Upper lobe of left lung (tissue), 6 donors: ENCODE measurements around the gene ASTL. TPM values are rescaled to one million over a fixed set of nuclear protein-coding genes. Genes with fewer than 3 reads are reported as not detected.

Source experiments
- ATAC-seq, 2 donors: fragments of 200-7000 bp; cut with Tn5 transposase; one replicate each; pipeline ENCODE4 v1.9.1; 2022; ENCODE audit warnings: mild to moderate bottlenecking in 2 of 2, moderate library complexity in 2 of 2; ENCODE audit not compliant: low FRiP score in 2 of 2
- DNase-seq, 2 donors: peaks; one replicate each; pipeline ENCODE4 v3.0.0-alpha.2; 2019 to 2020
- H3K27ac ChIP-seq, 4 donors: fragments of 200-600 bp; sonication (generic); one replicate each; pipeline ENCODE4 v1.5.1; 2016 to 2019
- H3K27me3 ChIP-seq, 4 donors: fragments of 200-600 bp; sonication (generic); one replicate each; pipeline ENCODE4 v1.5.1; 2017 to 2019
- H3K36me3 ChIP-seq, 4 donors: fragments of 200-600 bp; sonication (generic); one replicate each; pipeline ENCODE4 v1.5.1; 2016 to 2019
- H3K4me1 ChIP-seq, 4 donors: fragments of 200-600 bp; sonication (generic); one replicate each; pipeline ENCODE4 v1.5.1; 2018 to 2019
- H3K4me3 ChIP-seq, 4 donors: fragments of 200-600 bp; sonication (generic); one replicate each; pipeline ENCODE4 v1.5.1; 2017 to 2019; ENCODE audit warnings: mild to moderate bottlenecking in 2 of 4, moderate library complexity in 1 of 4
- H3K9me3 ChIP-seq, 4 donors: fragments of 200-600 bp; sonication (generic); one replicate each; pipeline ENCODE4 v1.5.1; 2018 to 2019
- CTCF ChIP-seq, 6 experiments: fragments of 450-650 bp in 4 of 6; fragments of 200-600 bp in 2 of 6; sonication (generic) in 2 of 6; IDR thresholded peaks; one replicate each; pipeline ENCODE4 v1.5.1; 2016 to 2019; ENCODE audit warnings: antibody characterized with exemption in 6 of 6
- EP300 ChIP-seq, 4 donors: sonication (generic); formaldehyde crosslinking; IDR thresholded peaks; one replicate each; pipeline ENCODE4 v1.5.1; 2017; ENCODE audit warnings: antibody characterized with exemption in 4 of 4, control low read depth in 2 of 4
- POLR2A ChIP-seq, 4 donors: fragments of 450-650 bp; IDR thresholded peaks; one replicate each; pipeline ENCODE4 v1.5.1; 2016 to 2017; ENCODE audit warnings: antibody characterized with exemption in 4 of 4, mild to moderate bottlenecking in 2 of 4
- POLR2AphosphoS5 ChIP-seq, 2 donors: sonication (generic); formaldehyde crosslinking; IDR thresholded peaks; one replicate each; pipeline ENCODE4 v1.5.1; 2017; ENCODE audit warnings: antibody characterized with exemption in 2 of 2
- WGBS, 2 donors: methylation state at CpG; one replicate each; pipeline ENCODE4 v1.1.5; 2017 to 2018; 5-methylcytosine and 5-hydroxymethylcytosine counted together
- total RNA-seq, 6 donors: library from RNA; depleted of rRNA in 4 of 6; stranded (reverse); fragments of >200 nt in 4 of 6; gene quantifications; one replicate each; pipeline versions ENCODE4 v1.1.0 to v1.2.1, GENCODE V29; 2016 to 2021
- donor health status: DM: no; HTN: no; CAD: no; lungs with moderate emphysema.
- donor health status: DM: no; HTN: yes; CAD: no; lungs with severe emphysema.

Gene ASTL
- total RNA-seq, 6 donors from 2014 or later = 0.23 to 1.3 (median 0.27) TPM; not detected in 3

- 70 to 85% methylated on average over 4 to 13 of the region's 13 CpGs for WGBS, 2 donors
- Histone ChIP-seq H3K4me3 (no peak overlapping the region), H3K4me1 (peaks cover 12 to 31% (median 19%) of the 10 kb centered on the region in 4 donors), H3K36me3 (no peaks in the 10 kb centered on the region), H3K27me3 (peaks cover 0 to 5% (median 0%) of the 10 kb centered on the region in 4 donors), H3K27ac (no peak overlapping the region), H3K9me3 (no peaks in the 10 kb centered on the region)
- TF ChIP-seq POLR2AphosphoS5 (IDR thresholded peaks at IDR 0.05) (no peak), EP300 (IDR thresholded peaks at IDR 0.05) (no peak), POLR2A (IDR thresholded peaks at IDR 0.05) (no peak), CTCF (IDR thresholded peaks at IDR 0.05) (no peak)
- DNase-seq = no peak
- ATAC-seq = no peak
Measured at GRCh38 chr2:96140941-96141623, 2.8 kb upstream of the ASTL start.

- WGBS, 2 donors = 74 to 85% methylated on average over 6 to 7 of the region's 7 CpGs
- TF ChIP-seq CTCF (IDR thresholded peaks at IDR 0.05) (no peak), EP300 (IDR thresholded peaks at IDR 0.05) (no peak), POLR2AphosphoS5 (IDR thresholded peaks at IDR 0.05) (no peak), POLR2A (IDR thresholded peaks at IDR 0.05) (no peak)
- Histone ChIP-seq H3K4me3 (no peak overlapping the region), H3K27me3 (no peaks in the 10 kb centered on the region), H3K9me3 (no peaks in the 10 kb centered on the region), H3K4me1 (peaks cover 3 to 13% (median 6%) of the 10 kb centered on the region in 4 donors), H3K27ac (peak overlapping the region in 1 of 4 donors; percentile 7), H3K36me3 (no peaks in the 10 kb centered on the region)
- ATAC-seq (no peak), DNase-seq (no peak)
Measured at GRCh38 chr2:96139181-96139758, 968 bp upstream of the ASTL start.

- Histone ChIP-seq H3K27me3 (no peaks in the 10 kb centered on the region), H3K9me3 (no peaks in the 10 kb centered on the region), H3K36me3 (no peaks in the 10 kb centered on the region), H3K27ac (no peak overlapping the region), H3K4me3 (no peak overlapping the region), H3K4me1 (peaks cover 0 to 7% (median 4%) of the 10 kb centered on the region in 4 donors)
- DNase-seq (no peak), ATAC-seq (no peak)
- TF ChIP-seq POLR2AphosphoS5 (IDR thresholded peaks at IDR 0.05) (no peak), CTCF (IDR thresholded peaks at IDR 0.05) (no peak), POLR2A (IDR thresholded peaks at IDR 0.05) (no peak), EP300 (IDR thresholded peaks at IDR 0.05) (no peak)
- 68 to 79% methylated on average over 7 to 15 of the region's 15 CpGs for WGBS, 2 donors
Measured at GRCh38 chr2:96137321-96138178, 752 bp downstream of the ASTL start.

- Histone ChIP-seq H3K27me3 (no peaks in the 10 kb centered on the region), H3K27ac (no peak overlapping the region), H3K9me3 (no peaks in the 10 kb centered on the region), H3K4me3 (no peak overlapping the region), H3K4me1 (peaks cover 0 to 7% (median 4%) of the 10 kb centered on the region in 4 donors), H3K36me3 (no peaks in the 10 kb centered on the region)
- no peak for DNase-seq
- WGBS, 2 donors = 88 to 93% methylated on average over 5 to 8 of the region's 8 CpGs
- ATAC-seq = no peak
- no peak for TF ChIP-seq CTCF (IDR thresholded peaks at IDR 0.05)
- TF ChIP-seq EP300 (IDR thresholded peaks at IDR 0.05) = no peak
- TF ChIP-seq POLR2A (IDR thresholded peaks at IDR 0.05) = no peak
- TF ChIP-seq POLR2AphosphoS5 (IDR thresholded peaks at IDR 0.05) = no peak
Measured at GRCh38 chr2:96136129-96136720, 2.1 kb downstream of the ASTL start.
